Ovary (tissue), 3 donors: ENCODE measurements around the gene LSM12.

Experiments
- EP300 ChIP-seq: sonication (generic); formaldehyde crosslinking; IDR thresholded peaks from one replicate; pipeline ENCODE4 v1.6.1; 2017; ENCODE audit warnings: antibody characterized with exemption
- POLR2A ChIP-seq: fragments of 450-650 bp; IDR thresholded peaks from one replicate; pipeline ENCODE4 v1.6.1; 2017; ENCODE audit warnings: antibody characterized with exemption, mild to moderate bottlenecking, moderate library complexity
- TF ChIP-seq, protein P1 (sequence below), 3 donors: fragments of 450-650 bp in 2 of 3; fragments of 200-600 bp in 1 of 3; IDR thresholded peaks; one replicate each; pipeline versions ENCODE4 v1.5.1 to v1.8.0; 2016 to 2022; ENCODE audit warnings: antibody characterized with exemption in 3 of 3, mild to moderate bottlenecking in 1 of 3
- donor health status: DM: no; HTN: no; CAD: no.

DNA sequence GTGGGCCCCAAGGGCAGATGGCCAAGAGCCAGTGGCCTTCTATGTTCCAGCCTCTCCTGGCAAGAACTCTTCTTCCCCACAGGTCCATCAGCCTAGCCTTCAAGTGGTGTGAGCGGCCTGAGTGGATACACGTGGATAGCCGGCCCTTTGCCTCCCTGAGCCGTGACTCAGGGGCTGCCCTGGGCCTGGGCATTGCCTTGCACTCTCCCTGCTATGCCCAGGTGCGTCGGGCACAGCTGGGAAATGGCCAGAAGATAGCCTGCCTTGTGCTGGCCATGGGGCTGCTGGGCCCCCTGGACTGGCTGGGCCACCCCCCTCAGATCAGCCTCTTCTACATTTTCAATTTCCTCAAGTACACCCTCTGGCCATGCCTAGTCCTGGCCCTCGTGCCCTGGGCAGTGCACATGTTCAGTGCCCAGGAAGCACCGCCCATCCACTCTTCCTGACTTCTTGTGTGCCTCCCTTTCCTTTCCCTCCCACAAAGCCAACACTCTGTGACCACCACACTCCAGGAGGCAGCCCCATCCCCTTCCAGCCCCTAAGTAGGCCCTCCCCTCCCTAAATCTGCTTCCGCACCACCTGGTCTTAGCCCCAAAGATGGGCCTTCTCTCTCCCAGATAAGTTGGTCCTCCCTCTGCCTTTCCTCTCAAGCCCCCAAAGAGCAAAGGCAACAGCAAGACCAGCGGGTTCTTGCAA, 9.3 kb upstream of the LSM12 start:
- TF ChIP-seq POLR2A (no peak), EP300 (no peak)
- TF ChIP-seq, protein P1, sequence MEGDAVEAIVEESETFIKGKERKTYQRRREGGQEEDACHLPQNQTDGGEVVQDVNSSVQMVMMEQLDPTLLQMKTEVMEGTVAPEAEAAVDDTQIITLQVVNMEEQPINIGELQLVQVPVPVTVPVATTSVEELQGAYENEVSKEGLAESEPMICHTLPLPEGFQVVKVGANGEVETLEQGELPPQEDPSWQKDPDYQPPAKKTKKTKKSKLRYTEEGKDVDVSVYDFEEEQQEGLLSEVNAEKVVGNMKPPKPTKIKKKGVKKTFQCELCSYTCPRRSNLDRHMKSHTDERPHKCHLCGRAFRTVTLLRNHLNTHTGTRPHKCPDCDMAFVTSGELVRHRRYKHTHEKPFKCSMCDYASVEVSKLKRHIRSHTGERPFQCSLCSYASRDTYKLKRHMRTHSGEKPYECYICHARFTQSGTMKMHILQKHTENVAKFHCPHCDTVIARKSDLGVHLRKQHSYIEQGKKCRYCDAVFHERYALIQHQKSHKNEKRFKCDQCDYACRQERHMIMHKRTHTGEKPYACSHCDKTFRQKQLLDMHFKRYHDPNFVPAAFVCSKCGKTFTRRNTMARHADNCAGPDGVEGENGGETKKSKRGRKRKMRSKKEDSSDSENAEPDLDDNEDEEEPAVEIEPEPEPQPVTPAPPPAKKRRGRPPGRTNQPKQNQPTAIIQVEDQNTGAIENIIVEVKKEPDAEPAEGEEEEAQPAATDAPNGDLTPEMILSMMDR (IDR thresholded peaks at IDR 0.05), result no peak
